ENCODE measurements around the gene PPP1R36.
A peak's percentile ranks its signal among the peaks of the same experiment; 100 is the strongest.
"Not testable (repeated sequence)": the region's sequence is repeated elsewhere in the genome, so short reads cannot be mapped to it uniquely, and the experiment has no call there.

The PPP1R36 gene

DNA sequence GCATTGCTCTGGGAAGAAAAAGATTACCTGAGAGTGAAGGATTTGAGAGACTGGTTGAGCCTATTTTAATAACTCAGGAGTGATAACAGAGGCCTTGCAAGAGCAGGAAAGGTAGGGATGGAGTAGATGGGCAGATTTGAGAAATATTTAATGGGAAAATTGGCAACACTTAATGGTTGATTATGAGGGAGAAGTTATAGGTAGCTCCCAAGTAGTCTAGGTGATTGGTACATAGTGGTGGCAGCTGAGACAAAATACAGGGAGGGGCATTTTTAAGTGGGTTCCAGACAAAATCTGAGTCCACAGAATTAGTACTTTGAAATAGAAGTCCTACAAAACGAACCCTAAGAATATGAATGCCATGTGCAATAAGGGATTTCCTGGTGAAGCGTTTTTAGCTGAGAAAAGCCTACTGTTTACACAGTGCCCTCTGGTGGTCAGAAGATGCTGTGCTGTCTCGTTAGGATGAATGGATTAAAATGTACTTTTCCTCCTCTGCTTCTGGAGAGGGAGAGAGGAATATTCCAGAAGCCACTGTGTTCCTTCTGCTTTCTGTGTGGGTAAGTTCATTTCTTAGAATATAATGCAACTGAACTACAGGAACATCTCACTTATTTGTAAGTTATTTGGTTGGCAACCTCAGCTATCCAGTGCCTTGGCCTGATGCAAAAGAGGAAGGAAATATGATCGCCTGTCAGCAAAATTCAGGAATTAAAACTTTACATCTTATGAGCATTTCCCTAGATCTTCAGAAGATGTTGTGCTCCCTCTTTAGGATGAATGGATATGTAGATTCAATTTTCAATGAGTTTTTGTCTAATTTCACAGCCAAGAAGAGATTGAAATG, 38.7 kb upstream of the PPP1R36 start:
- peaks cover 9% of the 10 kb centered on the region for H3K4me1 ChIP-seq
- H3K4me3 ChIP-seq (ENCODE audit: low read depth, low read length) = peak overlapping the region; percentile 3
- H2AFZ ChIP-seq = no peak overlapping the region
- H3K36me3 ChIP-seq (ENCODE audit: control insufficient read depth, insufficient read depth, low read length) = no peaks in the 10 kb centered on the region
- H3K27me3 ChIP-seq (ENCODE audit: control insufficient read depth, insufficient read depth, low read length) = no peaks in the 10 kb centered on the region
- H3K9ac ChIP-seq = no peak overlapping the region
- H3K4me2 ChIP-seq (ENCODE audit: low read length) = no peak overlapping the region
- peaks cover 25% of the 10 kb centered on the region for H3K79me2 ChIP-seq
- H3K9me3 ChIP-seq (ENCODE audit: control insufficient read depth, low read length) = no peaks in the 10 kb centered on the region
- TF ChIP-seq CTCF (IDR thresholded peaks at IDR 0.05) = peak; percentile 94
- H3K27ac ChIP-seq = no peak overlapping the region

DNA sequence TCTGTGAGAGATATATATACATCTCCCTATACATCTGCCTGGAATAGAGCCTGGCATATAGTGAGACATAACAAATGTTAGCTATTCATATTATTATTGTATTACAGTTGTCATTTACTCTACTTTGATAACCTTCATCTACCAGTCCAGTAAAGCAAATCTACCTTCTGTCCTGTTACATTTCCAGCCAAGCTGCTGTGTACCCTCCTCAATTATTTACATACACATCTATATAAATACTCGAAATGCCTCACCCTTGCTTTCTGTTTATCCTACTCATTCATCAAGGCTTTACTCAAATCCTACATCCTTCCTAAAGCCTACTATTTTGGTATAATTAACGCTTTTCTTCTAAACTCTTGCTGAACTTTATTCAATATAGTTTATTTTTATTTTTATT, 36.5 kb upstream of the PPP1R36 start:
- Histone ChIP-seq H3K4me1 (peaks cover 13% of the 10 kb centered on the region), H3K4me2 (ENCODE audit: low read length) (no peak overlapping the region), H3K9ac (no peak overlapping the region), H3K36me3 (ENCODE audit: control insufficient read depth, insufficient read depth, low read length) (no peaks in the 10 kb centered on the region), H3K9me3 (ENCODE audit: control insufficient read depth, low read length) (no peaks in the 10 kb centered on the region), H3K27ac (no peak overlapping the region), H3K79me2 (peaks cover 23% of the 10 kb centered on the region), H3K4me3 (ENCODE audit: low read depth, low read length) (no peak overlapping the region), H3K27me3 (ENCODE audit: control insufficient read depth, insufficient read depth, low read length) (no peaks in the 10 kb centered on the region), H2AFZ (no peak overlapping the region)
- no peak for TF ChIP-seq CTCF (IDR thresholded peaks at IDR 0.05)

DNA sequence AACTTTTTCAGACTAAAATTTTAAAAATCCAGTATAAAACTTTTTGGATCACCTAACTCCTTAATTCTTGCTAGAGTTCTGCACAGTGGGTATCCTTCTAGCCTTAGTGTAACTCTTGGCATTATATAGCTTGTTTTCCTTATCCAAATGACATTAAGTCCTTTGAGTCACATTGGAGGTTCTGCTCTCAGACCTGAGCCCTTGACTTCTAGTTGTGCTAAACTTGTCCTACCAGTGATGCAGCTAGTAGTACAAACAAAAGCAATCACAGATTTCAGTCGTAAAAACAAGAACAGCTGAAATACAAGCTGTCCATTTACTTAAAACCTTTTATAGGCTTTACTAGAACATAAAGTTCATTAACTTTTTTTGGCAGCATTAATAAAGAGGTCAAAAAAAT, 34.7 kb upstream of the PPP1R36 start:
- Histone ChIP-seq H2AFZ (no peak overlapping the region), H3K27ac (no peak overlapping the region), H3K27me3 (ENCODE audit: control insufficient read depth, insufficient read depth, low read length) (no peaks in the 10 kb centered on the region), H3K9ac (no peak overlapping the region), H3K4me2 (ENCODE audit: low read length) (no peak overlapping the region), H3K79me2 (peaks cover 23% of the 10 kb centered on the region), H3K4me3 (ENCODE audit: low read depth, low read length) (no peak overlapping the region), H3K36me3 (ENCODE audit: control insufficient read depth, insufficient read depth, low read length) (no peaks in the 10 kb centered on the region), H3K9me3 (ENCODE audit: control insufficient read depth, low read length) (no peaks in the 10 kb centered on the region), H3K4me1 (peaks cover 16% of the 10 kb centered on the region)
- TF ChIP-seq CTCF (IDR thresholded peaks at IDR 0.05) = no peak

- Histone ChIP-seq H3K36me3 (ENCODE audit: control insufficient read depth, insufficient read depth, low read length) (no peaks in the 10 kb centered on the region), H2AFZ (no peak overlapping the region), H3K27ac (no peak overlapping the region), H3K27me3 (ENCODE audit: control insufficient read depth, insufficient read depth, low read length) (no peaks in the 10 kb centered on the region), H3K4me2 (ENCODE audit: low read length) (no peak overlapping the region), H3K4me1 (peaks cover 7% of the 10 kb centered on the region), H3K4me3 (ENCODE audit: low read depth, low read length) (no peak overlapping the region), H3K9ac (no peak overlapping the region), H3K9me3 (ENCODE audit: control insufficient read depth, low read length) (no peaks in the 10 kb centered on the region), H3K79me2 (peaks cover 31% of the 10 kb centered on the region)
- no peak for TF ChIP-seq CTCF (IDR thresholded peaks at IDR 0.05)
Observed at GRCh38 chr14:64516969-64517368, 32.8 kb upstream of the PPP1R36 start.

DNA sequence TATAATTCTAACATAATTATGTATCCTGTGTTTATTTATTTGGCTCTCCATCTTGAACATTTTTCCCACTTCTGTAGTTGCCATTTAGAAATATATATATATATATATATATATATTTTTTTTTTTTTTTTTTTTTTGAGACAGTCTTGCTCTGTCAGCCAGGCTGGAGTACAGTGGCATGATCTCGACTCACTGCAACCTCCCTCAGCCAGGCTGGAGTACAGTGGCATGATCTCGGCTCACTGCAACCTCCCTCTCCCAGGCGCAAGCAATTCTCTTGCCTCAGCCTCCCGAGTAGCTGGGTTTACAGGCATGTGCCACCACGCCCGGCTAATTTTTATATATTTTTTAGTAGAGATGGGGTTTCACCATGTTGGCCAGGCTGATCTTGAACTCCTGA, 32.1 kb upstream of the PPP1R36 start:
- not testable (repeated sequence) for H2AFZ ChIP-seq; H3K4me2 ChIP-seq (ENCODE audit: low read length); H3K4me3 ChIP-seq (ENCODE audit: low read depth, low read length); H3K9ac ChIP-seq; H3K36me3 ChIP-seq (ENCODE audit: control insufficient read depth, insufficient read depth, low read length); H3K4me1 ChIP-seq; H3K27me3 ChIP-seq (ENCODE audit: control insufficient read depth, insufficient read depth, low read length); H3K9me3 ChIP-seq (ENCODE audit: control insufficient read depth, low read length)
- peaks cover 25% of the 10 kb centered on the region for H3K79me2 ChIP-seq
- H3K27ac ChIP-seq = peak overlapping the region; percentile 52

Data from parathyroid adenoma (tissue), 2 donors.